ENCODE results near the gene KRT31.

GRCh38 chr17:41351177-41351576 lies 46.2 kb downstream of the KRT31 start:
- TF ChIP-seq CTCF (conservative IDR thresholded peaks at IDR 0.05 in 1 of 2, IDR thresholded peaks at IDR 0.05 in 1 of 2; ENCODE audit: low read depth in 1 of 2, low read length in 2 of 2) (no peak), EZH2 (IDR thresholded peaks at IDR 0.05; ENCODE audit: low read length, missing control alignments) (no peak)
